ENCODE measurements around the gene CROCC2. TPM values are rescaled to one million over a fixed set of nuclear protein-coding genes. Genes with fewer than 3 reads are reported as not detected.

Gene CROCC2
- total and polyA plus RNA-seq, 11 donors, result not detected

DNA sequence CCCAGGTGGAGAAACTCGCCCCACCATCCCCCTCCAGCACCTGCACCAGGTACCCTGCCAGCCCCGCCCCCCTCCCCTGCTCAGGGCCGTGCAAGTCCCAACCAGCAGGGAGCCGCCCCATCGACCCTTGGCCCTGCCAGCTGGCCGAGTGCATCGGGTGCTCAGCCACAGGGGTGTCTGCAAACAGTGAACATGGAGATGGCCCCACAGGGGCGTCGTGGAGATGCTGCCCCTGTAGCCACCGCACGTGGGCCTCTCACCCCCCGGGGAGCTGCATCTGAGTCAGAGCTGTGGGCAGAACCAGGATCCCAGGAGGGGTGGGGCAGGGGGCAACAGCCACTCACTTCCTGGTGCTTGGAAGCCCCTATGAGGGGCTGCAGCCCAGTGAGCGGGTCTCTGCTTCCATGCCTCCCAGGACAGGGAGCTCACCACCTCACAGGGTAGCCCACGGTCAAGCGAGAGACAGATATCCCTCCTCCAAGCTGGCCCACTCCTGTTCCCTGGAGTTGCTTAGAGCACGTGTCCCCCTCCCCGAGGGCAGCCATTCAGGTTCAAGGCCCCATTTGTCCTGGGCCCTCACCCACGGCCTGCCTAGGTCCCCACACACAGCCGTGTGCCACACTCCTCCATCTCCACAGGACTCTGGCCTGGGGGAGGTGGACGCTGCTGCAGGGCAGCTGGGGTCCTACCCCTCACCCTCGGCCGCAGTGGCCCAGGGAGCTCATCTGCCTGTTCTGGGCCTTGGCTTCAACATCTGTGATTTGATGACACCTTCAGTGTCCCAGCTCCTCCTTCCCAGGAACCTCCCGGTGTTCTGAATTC lies 9.1 kb upstream of the CROCC2 start:
- WGBS, 4 donors, result 71 to 84% (median 81%) methylated on average over 16 to 23 of the region's 23 CpGs
- DNase-seq (peak in 2 of 5 donors; percentile 14 to 50), ATAC-seq (no peak)

GRCh38 chr2:240898108-240898730 lies 7.9 kb upstream of the CROCC2 start:
- TF ChIP-seq CTCF (IDR thresholded peaks at IDR 0.05) (no peak), POLR2A (IDR thresholded peaks at IDR 0.05) (no peak)
- peaks cover 0 to 26% (median 18%) of the 10 kb centered on the region in 12 donors for H3K4me1 ChIP-seq
- H3K27ac ChIP-seq, result peak overlapping the region; percentile 17 to 87 (median 74)
- ATAC-seq, result peak; percentile 70 to 78 (median 74)
- peaks cover 0 to 8% (median 0%) of the 10 kb centered on the region in 12 donors for H3K9me3 ChIP-seq
- intact Hi-C loops (cut with DNase I), result no loop called here
- 52 to 74% (median 61%) methylated on average over 16 to 17 of the region's 17 CpGs for WGBS, 4 donors
- peak in 4 of 5 donors; percentile 60 to 71 (median 61) for DNase-seq
- no peaks in the 10 kb centered on the region for H3K27me3 ChIP-seq
- no peak overlapping the region for H3K4me3 ChIP-seq
- H3K36me3 ChIP-seq, result no peaks in the 10 kb centered on the region

More for the DNA sequence above, 9.1 kb upstream of the CROCC2 start:
- H3K9me3 ChIP-seq, result peaks cover 0 to 8% (median 0%) of the 10 kb centered on the region in 12 donors
- no peak overlapping the region for H3K4me3 ChIP-seq
- TF ChIP-seq POLR2A (IDR thresholded peaks at IDR 0.05), result no peak
- no peak for TF ChIP-seq CTCF (IDR thresholded peaks at IDR 0.05)
- peaks cover 0 to 26% (median 18%) of the 10 kb centered on the region in 12 donors for H3K4me1 ChIP-seq
- intact Hi-C loops (cut with DNase I), result no loop called here
- no peaks in the 10 kb centered on the region for H3K36me3 ChIP-seq
- H3K27me3 ChIP-seq, result no peaks in the 10 kb centered on the region
- peak overlapping the region in 6 of 12 donors; percentile 49 to 87 (median 76) for H3K27ac ChIP-seq

GRCh38 chr2:240898731-240899467 lies 7.2 kb upstream of the CROCC2 start:
- H3K27ac ChIP-seq, result peak overlapping the region; percentile 11 to 87 (median 74)
- TF ChIP-seq POLR2A (IDR thresholded peaks at IDR 0.05), result no peak
- TF ChIP-seq CTCF (IDR thresholded peaks at IDR 0.05), result no peak
- ATAC-seq (peak; percentile 24 to 80 (median 50)), DNase-seq (peak in 2 of 5 donors; percentile 15 to 50)
- no peak overlapping the region for H3K4me3 ChIP-seq
- intact Hi-C loops (cut with DNase I), result no loop called here
- H3K4me1 ChIP-seq, result peaks cover 0 to 26% (median 17%) of the 10 kb centered on the region in 12 donors
- peaks cover 0 to 8% (median 0%) of the 10 kb centered on the region in 12 donors for H3K9me3 ChIP-seq
- no peaks in the 10 kb centered on the region for H3K27me3 ChIP-seq
- 53 to 71% (median 57%) methylated on average over 23 of the region's 23 CpGs for WGBS, 4 donors
- H3K36me3 ChIP-seq, result no peaks in the 10 kb centered on the region

Data from heart left ventricle (tissue), 16 donors.